Thymus (tissue), 11 donors: ENCODE data around the gene HDAC4. TPM values are rescaled to one million over a fixed set of nuclear protein-coding genes. Genes with fewer than 3 reads are reported as not detected.

Experiments used
- DNase-seq, 9 donors: peaks; one replicate each; pipeline ENCODE4 v3.0.0-alpha.2; 2013; ENCODE audit warnings: low spot score in 9 of 9, low read depth in 6 of 9, missing footprints in 1 of 9
- H3K27ac ChIP-seq, 2 donors: one replicate each; pipeline ENCODE4 v1.5.1; 2013; ENCODE audit warnings: control low read depth in 1 of 2, low read depth in 1 of 2, low read length in 1 of 2, mild to moderate bottlenecking in 1 of 2, moderate library complexity in 1 of 2
- H3K27me3 ChIP-seq, 2 donors: one replicate each; pipeline ENCODE4 v1.5.1; 2013; ENCODE audit warnings: low read length in 1 of 2; ENCODE audit not compliant: control insufficient read depth in 2 of 2, insufficient read depth in 1 of 2
- H3K36me3 ChIP-seq, 2 donors: one replicate each; pipeline ENCODE4 v1.5.1; 2013; ENCODE audit warnings: low read length in 1 of 2, mild to moderate bottlenecking in 1 of 2, moderate library complexity in 1 of 2; ENCODE audit not compliant: control insufficient read depth in 2 of 2, insufficient read depth in 2 of 2
- H3K4me1 ChIP-seq, 2 donors: one replicate each; pipeline ENCODE4 v1.5.1; 2013; ENCODE audit warnings: low read length in 2 of 2; ENCODE audit not compliant: control insufficient read depth in 2 of 2, insufficient read depth in 2 of 2
- H3K4me3 ChIP-seq, 2 donors: one replicate each; pipeline ENCODE4 v1.5.1; 2013; ENCODE audit warnings: low read length in 2 of 2, control low read depth in 1 of 2, mild to moderate bottlenecking in 1 of 2
- H3K9me3 ChIP-seq, 2 donors: one replicate each; pipeline ENCODE4 v1.5.1; 2013; ENCODE audit warnings: low read length in 1 of 2, mild to moderate bottlenecking in 1 of 2; ENCODE audit not compliant: control insufficient read depth in 2 of 2, insufficient read depth in 1 of 2
- WGBS: extraction: QIAGEN DNeasy Blood & Tissue Kit; methylation state at CpG from one replicate; pipeline ENCODE4 v1.1.7; 2013; 5-methylcytosine and 5-hydroxymethylcytosine counted together
- polyA plus RNA-seq: library from polyadenylated mRNA; stranded (reverse); fragments of 200-250 nt; gene quantifications from one replicate; pipeline ENCODE4 v1.2.3, GENCODE V29; 2013
- total RNA-seq: library from RNA; stranded (reverse); fragments of 120-200 nt; gene quantifications from one replicate; pipeline ENCODE4 v1.2.4, GENCODE V29; 2013
- donor health status: healthy.

The HDAC4 gene
- total and polyA plus RNA-seq, 2 donors: 7.8 to 17.9 TPM

DNA sequence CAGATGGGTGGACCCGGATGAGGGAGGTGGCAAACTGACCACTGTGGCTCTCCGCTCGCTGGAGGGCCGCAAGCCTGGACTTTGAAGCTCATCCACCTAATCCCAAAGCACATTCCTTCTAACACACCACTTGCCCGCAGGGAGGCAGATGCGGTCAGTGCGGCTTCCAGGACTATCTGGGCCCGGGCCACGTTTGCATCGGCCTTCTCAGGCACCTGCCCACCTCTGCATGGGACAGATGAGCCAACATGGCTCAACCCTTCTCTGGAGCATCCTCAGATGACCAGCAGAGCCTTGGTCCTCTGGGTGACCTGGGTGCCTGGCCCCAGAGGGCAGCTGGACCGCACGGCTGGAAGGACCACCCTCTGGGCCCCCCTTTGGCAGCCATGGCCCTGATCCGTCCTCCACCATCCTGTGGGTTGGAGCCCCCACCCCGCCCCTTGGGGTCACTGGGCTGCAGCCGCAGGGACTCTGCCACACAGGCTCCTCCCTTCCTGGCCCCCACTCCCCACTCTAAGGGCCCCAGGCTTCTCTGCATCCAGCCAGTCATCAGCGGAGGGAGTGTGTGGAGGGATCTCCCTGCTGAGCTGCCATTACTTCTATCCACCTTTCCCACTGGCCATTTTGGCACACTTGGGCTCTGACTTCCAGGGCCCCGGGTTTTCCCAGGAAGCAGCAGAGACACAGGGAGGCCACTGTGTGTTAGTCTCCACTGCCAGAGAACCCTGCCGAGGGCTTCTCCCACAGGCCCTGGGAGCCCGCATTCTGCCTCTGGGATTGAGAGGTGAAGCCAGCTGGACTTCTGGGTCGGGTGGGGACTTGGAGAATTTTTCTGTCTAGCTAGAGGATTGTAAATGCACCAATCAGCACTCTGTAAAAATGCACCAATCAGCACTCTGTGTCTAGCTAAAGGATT is 12.3 kb downstream of the HDAC4 start:
- H3K36me3 ChIP-seq: peaks cover 36 to 52% of the 10 kb centered on the region in 2 donors
- 96% methylated on average over 20 of the region's 20 CpGs for WGBS
- H3K27me3 ChIP-seq: no peaks in the 10 kb centered on the region
- H3K4me1 ChIP-seq: peaks cover 5 to 46% of the 10 kb centered on the region in 2 donors
- no peak for DNase-seq
- H3K9me3 ChIP-seq: peaks cover 0 to 16% of the 10 kb centered on the region in 2 donors
- H3K27ac ChIP-seq: no peak overlapping the region
- no peak overlapping the region for H3K4me3 ChIP-seq

DNA sequence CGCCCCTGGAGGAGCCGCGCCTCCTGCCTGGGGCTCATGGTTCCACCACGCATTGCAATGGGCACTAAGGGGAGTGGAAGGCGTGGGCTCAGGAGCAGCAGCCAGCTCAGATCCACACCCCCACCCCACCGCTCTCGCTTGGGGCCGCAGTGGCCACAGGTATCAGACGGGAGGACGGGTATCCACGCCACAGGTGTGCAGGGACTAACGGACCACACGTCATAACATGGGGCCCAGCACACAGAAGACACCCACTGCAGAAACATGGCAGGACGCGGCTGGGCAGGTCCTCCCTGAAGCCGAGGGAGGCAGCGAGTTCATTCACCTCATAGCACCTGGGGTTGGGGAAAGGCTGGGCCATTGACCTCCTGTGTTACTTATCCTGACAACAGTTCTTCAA is 13.0 kb downstream of the HDAC4 start:
- peaks cover 36 to 57% of the 10 kb centered on the region in 2 donors for H3K36me3 ChIP-seq
- DNase-seq: no peak
- H3K9me3 ChIP-seq: peaks cover 0 to 18% of the 10 kb centered on the region in 2 donors

DNA sequence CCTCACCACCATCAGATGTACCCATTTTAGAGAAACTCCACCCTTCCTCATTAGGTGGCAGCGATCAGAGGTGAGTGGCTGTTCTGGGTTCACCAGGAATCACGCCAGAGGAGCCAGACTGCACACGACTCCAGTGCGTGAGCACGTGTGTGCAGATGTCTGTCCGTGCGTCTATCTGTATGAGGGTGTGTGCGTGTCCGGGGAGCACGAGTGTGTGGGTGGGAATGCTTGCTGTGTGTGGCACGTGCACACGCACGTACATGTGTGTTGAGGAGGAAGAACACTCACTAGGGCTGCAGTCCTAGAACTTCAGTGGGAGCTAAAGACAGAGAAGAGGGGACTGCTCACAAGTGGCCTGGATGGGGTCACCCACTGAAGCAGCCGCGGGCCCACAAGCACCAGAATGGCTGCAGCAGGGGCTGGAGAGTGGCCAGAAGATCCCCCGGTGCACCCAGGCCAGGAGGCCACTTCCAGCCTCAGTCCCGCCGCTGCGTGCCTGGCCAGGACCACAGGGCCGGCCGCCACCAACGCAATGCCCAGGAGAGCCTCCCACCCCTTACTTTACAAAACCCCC is 13.9 kb downstream of the HDAC4 start:
- DNase-seq: no peak
- peaks cover 0 to 17% of the 10 kb centered on the region in 2 donors for H3K9me3 ChIP-seq
- no peak overlapping the region for H3K27ac ChIP-seq
- peaks cover 9 to 47% of the 10 kb centered on the region in 2 donors for H3K4me1 ChIP-seq
- H3K27me3 ChIP-seq: no peaks in the 10 kb centered on the region
- H3K4me3 ChIP-seq: no peak overlapping the region
- 93% methylated on average over 22 of the region's 22 CpGs for whole genome bisulfite sequencing
- H3K36me3 ChIP-seq: peaks cover 36 to 52% of the 10 kb centered on the region in 2 donors

More for the DNA sequence above, 13.0 kb downstream of the HDAC4 start:
- Histone ChIP-seq H3K27me3 (no peaks in the 10 kb centered on the region), H3K4me1 (peaks cover 9 to 46% of the 10 kb centered on the region in 2 donors), H3K27ac (no peak overlapping the region), H3K4me3 (no peak overlapping the region)
- 95% methylated on average over 17 of the region's 17 CpGs for WGBS

DNA sequence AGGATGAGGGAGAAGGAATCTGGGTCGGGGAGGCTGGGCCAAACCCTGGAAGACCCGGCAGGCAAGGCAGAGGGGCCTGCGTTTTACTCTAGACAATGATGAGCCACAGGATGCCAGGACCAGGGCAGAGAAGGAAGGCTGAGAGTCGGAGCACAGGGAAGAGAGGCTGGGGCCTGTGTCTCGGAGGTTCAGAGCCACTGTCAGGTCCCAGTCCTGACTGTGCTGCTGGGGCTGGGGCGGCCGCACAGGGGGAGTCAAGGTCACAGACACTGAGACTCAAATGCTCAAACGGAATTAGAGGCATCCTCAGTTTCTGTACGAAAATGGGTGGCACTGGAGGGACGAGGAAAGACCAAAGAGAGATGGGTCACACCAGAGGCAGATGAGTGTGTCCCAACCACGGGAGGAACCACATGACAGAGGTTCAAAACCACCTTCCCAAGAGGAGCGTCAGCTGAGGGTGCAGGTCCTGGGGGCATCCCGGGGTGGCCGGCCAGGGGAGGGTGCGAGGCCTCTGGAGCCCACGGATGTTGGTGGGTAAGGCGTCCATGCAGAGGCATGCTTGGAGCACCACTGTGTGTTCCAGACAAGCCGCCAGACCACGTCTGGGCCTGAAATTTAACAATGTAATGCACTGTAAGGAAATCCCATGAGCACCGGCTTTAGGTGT is 14.7 kb downstream of the HDAC4 start:
- Histone ChIP-seq H3K27me3 (no peaks in the 10 kb centered on the region), H3K36me3 (peaks cover 29 to 45% of the 10 kb centered on the region in 2 donors), H3K4me1 (peaks cover 13 to 47% of the 10 kb centered on the region in 2 donors), H3K4me3 (no peak overlapping the region), H3K9me3 (peaks cover 0 to 13% of the 10 kb centered on the region in 2 donors), H3K27ac (no peak overlapping the region)
- DNase-seq: no peak
- 91% methylated on average over 20 of the region's 20 CpGs for WGBS

DNA sequence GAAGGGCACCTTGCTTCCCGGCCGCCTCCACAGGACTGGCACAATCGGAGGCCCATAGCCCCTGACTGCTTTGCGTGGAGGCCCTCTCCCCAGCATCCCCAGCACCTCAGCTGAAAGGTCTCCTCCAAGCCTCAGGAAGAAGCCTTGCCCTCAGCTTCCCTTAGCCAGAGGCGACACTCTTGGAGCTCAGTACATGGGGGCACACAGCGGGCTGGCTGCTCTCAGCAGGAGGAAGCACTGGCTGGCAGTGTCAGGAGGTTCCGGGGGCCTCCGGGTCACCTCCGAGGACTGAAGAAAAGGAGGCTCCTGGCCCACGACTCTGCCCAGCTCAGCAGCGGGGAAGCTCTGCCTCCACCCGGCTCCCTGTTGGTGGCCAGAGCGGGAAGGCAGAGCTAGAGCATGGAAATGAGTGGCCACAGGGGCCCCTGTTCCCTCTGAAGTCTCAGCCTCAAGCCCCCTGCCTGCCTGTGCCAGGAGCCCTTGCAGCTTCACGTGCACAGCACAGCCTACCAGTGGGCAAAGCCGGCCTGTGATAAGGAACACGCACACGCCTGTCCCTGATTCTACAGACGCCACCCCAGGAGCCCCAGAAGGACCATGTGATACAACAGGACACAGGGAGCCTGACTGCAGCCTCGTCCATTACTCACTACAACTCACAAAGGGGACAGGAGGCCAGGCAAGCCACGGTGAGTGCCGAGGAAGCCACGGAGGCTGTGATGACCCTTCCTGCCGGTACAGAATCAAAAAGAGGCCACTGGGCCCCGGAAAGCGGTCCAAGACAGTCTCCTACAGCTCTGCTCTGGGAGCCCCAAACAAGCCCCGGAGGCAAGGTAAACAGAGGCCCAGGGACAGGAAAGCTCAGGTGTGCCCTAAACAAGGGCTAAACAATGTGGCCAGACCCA is 15.5 kb downstream of the HDAC4 start:
- Histone ChIP-seq H3K4me1 (peaks cover 17 to 54% of the 10 kb centered on the region in 2 donors), H3K27me3 (no peaks in the 10 kb centered on the region), H3K27ac (no peak overlapping the region), H3K4me3 (no peak overlapping the region), H3K36me3 (peaks cover 24 to 45% of the 10 kb centered on the region in 2 donors), H3K9me3 (peaks cover 0 to 13% of the 10 kb centered on the region in 2 donors)
- over 99% methylated on average over 26 of the region's 26 CpGs for WGBS
- DNase-seq: no peak

DNA sequence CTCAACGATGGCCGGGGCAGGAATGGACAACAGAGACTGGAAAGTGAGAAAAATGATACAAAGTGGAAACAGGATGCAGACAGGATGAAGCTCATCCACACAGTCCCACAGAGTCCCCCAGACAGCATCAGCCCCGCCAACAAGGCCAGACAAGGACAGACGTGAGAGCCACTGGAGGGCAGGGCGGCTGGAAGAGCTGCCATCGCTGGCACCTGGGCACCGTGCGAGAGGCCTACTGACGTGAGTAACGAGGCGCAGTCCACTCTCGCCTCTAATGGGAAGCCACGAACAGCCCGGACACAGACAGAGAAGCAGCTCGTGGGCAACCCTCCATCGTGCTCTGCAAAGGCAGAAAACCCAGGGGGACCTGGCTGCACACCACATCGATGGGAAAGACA is 17.1 kb downstream of the HDAC4 start:
- Histone ChIP-seq H3K36me3 (peaks cover 22 to 40% of the 10 kb centered on the region in 2 donors), H3K4me1 (peaks cover 17 to 64% of the 10 kb centered on the region in 2 donors), H3K9me3 (peaks cover 0 to 8% of the 10 kb centered on the region in 2 donors), H3K4me3 (no peak overlapping the region), H3K27me3 (no peaks in the 10 kb centered on the region), H3K27ac (peak overlapping the region in 1 of 2 donors; percentile 33)
- DNase-seq: no peak
- WGBS: 96% methylated on average over 17 of the region's 17 CpGs

DNA sequence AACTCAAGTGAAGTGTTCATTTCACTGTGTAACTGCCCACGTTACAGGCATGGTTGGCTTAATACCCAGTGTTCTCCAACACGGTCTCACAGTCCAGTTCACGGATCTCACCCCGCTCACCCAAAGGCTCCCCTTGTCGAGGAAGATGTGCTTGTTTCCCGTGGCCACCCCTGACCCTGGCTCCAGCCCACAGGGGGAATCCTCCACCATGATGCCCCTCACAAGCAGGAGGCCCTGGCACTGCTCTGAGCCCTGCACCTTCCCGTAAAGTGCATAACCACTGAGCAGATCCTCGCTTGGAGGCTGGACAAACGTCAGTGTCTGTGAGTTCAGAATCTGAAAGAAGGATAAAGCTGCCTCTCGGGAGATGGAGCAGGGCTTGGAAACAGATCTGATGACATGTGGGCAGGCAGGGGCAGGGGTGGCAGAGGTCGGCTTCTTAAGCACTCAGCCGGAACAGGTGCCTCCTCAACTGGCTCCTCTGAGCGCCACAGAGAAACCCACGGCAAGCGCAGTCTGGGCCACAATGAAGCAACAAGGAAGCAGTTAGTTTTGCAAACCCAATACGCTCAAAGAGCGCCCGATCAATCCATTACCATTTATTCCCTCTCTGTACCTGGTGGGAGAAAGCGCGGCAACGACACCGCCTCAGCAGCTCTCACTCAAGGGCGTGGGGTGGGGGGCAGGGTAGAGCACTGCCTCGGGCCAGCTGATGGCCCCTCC is 17.6 kb downstream of the HDAC4 start:
- DNase-seq: peak in 3 of 9 donors; percentile 38 to 76 (median 49)
- Histone ChIP-seq H3K4me1 (peaks cover 17 to 64% of the 10 kb centered on the region in 2 donors), H3K4me3 (no peak overlapping the region), H3K9me3 (peaks cover 0 to 8% of the 10 kb centered on the region in 2 donors), H3K36me3 (peaks cover 25 to 39% of the 10 kb centered on the region in 2 donors), H3K27me3 (no peaks in the 10 kb centered on the region), H3K27ac (peak overlapping the region in 1 of 2 donors; percentile 33)
- WGBS: 77% methylated on average over 24 of the region's 24 CpGs

DNA sequence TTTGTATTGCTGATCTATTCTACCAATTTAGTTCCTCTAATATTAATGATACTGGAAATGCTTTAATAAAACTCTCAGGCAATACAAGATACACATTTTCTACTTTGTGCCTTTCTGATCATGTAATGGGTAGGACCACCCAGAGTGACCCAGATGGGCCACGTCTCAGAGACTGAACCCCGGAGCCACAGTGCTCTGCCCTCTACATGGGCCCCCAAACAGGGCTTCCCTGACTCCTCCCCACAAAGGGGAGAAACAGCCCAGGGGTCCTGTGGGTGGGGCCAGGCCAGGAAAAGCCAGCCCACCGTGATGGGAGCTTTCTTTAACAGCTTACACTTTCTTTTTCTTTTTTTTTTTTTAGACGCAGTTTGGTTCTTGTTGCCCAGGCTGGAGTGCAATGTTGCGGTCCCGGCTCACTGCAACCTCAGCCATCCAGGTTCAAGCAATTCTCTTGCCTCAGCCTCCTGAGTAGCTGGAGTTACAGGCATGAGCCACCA is 18.4 kb downstream of the HDAC4 start:
- no peak for DNase-seq
- Histone ChIP-seq H3K36me3 (peaks cover 33 to 38% of the 10 kb centered on the region in 2 donors), H3K27me3 (no peaks in the 10 kb centered on the region), H3K27ac (no peak overlapping the region), H3K4me3 (no peak overlapping the region), H3K4me1 (peaks cover 17 to 65% of the 10 kb centered on the region in 2 donors), H3K9me3 (peaks cover 0 to 8% of the 10 kb centered on the region in 2 donors)
- 84% methylated on average over 6 of the region's 6 CpGs for WGBS
